ENCODE data around the gene POU3F3. TPM values are rescaled to one million over a fixed set of nuclear protein-coding genes. Genes with fewer than 3 reads are reported as not detected.
A peak's percentile ranks its signal among the peaks of the same experiment; 100 is the strongest.

The POU3F3 gene
- total RNA-seq, 2 experiments from 2014 or later = not detected

DNA sequence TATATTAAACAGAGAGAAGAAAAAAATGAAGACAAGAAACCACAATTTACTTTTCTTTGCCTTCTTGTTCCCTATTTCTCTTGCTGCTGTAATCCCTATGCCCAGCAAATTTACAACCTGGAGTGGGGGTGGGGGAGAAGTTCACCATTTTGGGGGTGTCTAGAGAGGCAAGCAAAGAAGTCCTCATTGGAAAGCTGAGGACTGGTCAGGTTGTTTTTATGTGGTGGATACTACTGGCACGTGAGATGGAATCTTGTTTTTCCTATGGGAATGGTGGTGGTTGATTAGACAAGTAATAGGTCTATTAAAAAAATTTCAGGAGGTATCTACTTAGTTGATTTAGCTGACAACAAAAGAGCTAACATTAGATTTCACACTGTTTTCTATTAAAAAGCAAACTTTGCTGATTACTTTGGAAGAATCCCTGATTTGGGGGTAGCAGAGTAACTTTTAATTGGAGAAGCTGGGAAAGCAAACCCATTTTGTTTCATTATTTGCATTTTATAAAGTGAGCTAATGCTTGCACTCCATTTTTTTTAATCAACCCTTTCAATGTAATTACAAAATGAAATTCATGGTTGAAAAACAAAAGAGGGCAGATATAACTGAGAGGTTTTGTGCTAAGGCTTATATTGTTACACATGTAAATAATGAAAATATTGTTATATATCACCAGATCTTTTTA, 6.0 kb downstream of the POU3F3 start:
- H3K9me3 Mint-ChIP-seq (ENCODE audit: low read depth) = no peaks in the 10 kb centered on the region
- peaks cover 4% of the 10 kb centered on the region for H3K36me3 Mint-ChIP-seq
- H3K4me3 Mint-ChIP-seq = no peak overlapping the region
- H3K27me3 Mint-ChIP-seq = peaks cover 78% of the 10 kb centered on the region
- H3K27ac Mint-ChIP-seq = no peak overlapping the region
- CTCF ChIA-PET = interaction anchor here (1.5 kb wide), 1 partner anchor 10 kb away, joined by 5 read pairs; no protein-coding TSS in a partner anchor
- H3K4me1 Mint-ChIP-seq = peaks cover 11% of the 10 kb centered on the region
- DNase-seq = no peak
- no peak for ATAC-seq

- Mint-ChIP-seq H3K36me3 (peaks cover 4% of the 10 kb centered on the region), H3K27ac (no peak overlapping the region), H3K9me3 (ENCODE audit: low read depth) (no peaks in the 10 kb centered on the region), H3K4me3 (no peak overlapping the region), H3K27me3 (peaks cover 83% of the 10 kb centered on the region), H3K4me1 (peaks cover 11% of the 10 kb centered on the region)
- CTCF ChIA-PET = interaction anchor here (1.5 kb wide), 1 partner anchor 11 kb away, joined by 5 read pairs; no protein-coding TSS in a partner anchor
- ATAC-seq (no peak), DNase-seq (no peak)
These were observed 6.5 kb downstream of the POU3F3 start for GRCh38 chr2:104860451-104860790.

DNA sequence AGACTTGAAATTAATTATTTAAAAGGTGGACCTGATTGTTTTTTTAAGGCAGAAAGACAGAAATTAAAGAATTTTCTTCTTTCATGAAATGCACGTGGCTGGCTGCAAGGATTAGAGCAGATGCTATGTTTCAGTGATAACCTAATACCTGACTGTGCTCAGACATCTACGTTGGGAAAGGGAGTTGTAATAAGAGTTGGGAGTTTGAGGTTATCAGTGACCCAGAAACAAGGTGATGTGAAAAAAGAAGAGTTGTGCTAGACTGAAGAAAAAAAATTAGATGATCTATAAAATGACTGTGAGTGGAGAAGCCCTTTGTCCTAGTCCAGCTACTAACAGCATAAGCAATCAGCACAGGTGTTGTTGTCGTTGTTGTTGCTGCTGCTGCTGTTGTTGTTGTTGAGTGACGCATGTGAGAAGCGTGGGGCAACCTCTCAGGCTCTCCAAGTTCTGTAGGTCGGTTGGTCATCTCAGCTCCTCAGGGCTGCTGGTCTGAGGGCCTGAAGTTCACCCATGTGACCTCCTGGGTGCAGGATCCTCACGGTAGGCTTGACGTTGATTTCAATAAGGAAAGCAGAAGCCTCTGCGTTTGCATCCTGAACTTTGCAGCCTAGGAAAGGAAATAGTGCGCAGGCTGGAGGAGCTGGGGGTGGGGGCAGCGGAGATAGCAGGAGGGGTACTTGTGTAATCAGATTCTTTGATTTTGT, 7.6 kb downstream of the POU3F3 start:
- Mint-ChIP-seq H3K36me3 (peaks cover 4% of the 10 kb centered on the region), H3K27ac (no peak overlapping the region), H3K4me3 (no peak overlapping the region), H3K4me1 (peaks cover 9% of the 10 kb centered on the region), H3K9me3 (ENCODE audit: low read depth) (no peaks in the 10 kb centered on the region), H3K27me3 (peaks cover 90% of the 10 kb centered on the region)
- DNase-seq = no peak
- ATAC-seq = no peak
- CTCF ChIA-PET = interaction anchor here (0.7 to 1.5 kb wide), 3 partner anchors 12 to 375 kb away, joined by 3 to 5 read pairs (median 3); no protein-coding TSS in a partner anchor

DNA sequence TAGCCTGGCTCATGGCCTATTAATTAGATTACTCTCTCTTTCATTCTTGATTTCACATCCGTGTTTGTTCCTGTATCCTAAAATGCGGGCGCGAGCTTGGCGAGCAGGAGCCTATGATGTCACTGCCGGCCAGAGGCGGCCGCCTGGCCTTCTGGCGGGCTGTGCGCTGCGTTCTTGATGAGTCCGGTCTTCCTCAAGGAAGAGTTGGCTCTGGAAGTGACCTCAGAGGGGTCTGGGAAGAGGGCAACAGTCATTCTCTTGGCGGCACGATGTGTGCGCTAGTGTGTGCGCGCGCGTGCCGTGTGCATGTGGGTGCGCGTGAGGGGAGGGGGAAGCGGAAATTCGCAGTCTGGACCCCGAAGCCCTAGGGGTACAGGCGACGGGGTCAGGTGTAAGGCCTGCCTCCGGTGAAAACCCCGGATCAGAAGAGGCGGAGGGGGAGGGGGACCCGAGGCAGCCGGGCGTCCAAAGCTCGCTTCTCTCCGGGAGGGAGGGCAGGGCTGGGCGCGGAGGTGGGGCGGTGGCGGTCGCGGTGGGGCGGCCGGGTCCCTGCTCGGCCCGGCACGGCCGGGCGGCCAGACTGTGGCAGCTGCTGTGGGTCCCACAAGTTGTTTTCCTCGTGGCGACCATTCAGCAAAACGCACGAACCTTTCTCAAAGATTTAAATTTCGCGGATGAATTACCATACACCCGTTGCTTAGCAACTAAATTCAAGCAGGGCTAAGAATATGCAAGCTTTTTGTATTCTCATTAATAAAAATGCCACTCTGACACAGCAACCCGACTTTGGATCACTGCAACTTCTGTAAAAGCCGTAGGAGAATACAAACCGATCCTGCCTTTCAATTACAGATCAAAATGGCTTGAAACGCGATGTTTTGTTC, 8.4 kb downstream of the POU3F3 start:
- H3K27me3 Mint-ChIP-seq = peaks cover 90% of the 10 kb centered on the region
- CTCF ChIA-PET = interaction anchor here (1.1 kb wide), 1 partner anchor 13 kb away, joined by 3 read pairs; no protein-coding TSS in a partner anchor
- no peak for ATAC-seq
- peaks cover 2% of the 10 kb centered on the region for H3K36me3 Mint-ChIP-seq
- H3K4me1 Mint-ChIP-seq = peaks cover 5% of the 10 kb centered on the region
- peak overlapping the region; percentile 14 for H3K27ac Mint-ChIP-seq
- H3K4me3 Mint-ChIP-seq = no peak overlapping the region
- H3K9me3 Mint-ChIP-seq (ENCODE audit: low read depth) = no peaks in the 10 kb centered on the region
- no peak for DNase-seq

GRCh38 chr2:104863146-104863467, 9.2 kb downstream of the POU3F3 start:
- CTCF ChIA-PET = interaction anchor here (1.1 kb wide), 1 partner anchor 13 kb away, joined by 3 read pairs; no protein-coding TSS in a partner anchor
- H3K9me3 Mint-ChIP-seq (ENCODE audit: low read depth) = no peaks in the 10 kb centered on the region
- H3K27me3 Mint-ChIP-seq = peaks cover 91% of the 10 kb centered on the region
- DNase-seq = no peak
- peaks cover 1% of the 10 kb centered on the region for H3K4me1 Mint-ChIP-seq
- no peak overlapping the region for H3K4me3 Mint-ChIP-seq
- peaks cover 2% of the 10 kb centered on the region for H3K36me3 Mint-ChIP-seq
- H3K27ac Mint-ChIP-seq = no peak overlapping the region
- ATAC-seq = no peak

- no peak for DNase-seq
- ATAC-seq = no peak
- no peaks in the 10 kb centered on the region for H3K36me3 Mint-ChIP-seq
- CTCF ChIA-PET = no interaction called here
- H3K4me3 Mint-ChIP-seq = no peak overlapping the region
- no peaks in the 10 kb centered on the region for H3K9me3 Mint-ChIP-seq (ENCODE audit: low read depth)
- H3K27ac Mint-ChIP-seq = no peak overlapping the region
- H3K27me3 Mint-ChIP-seq = peaks cover 91% of the 10 kb centered on the region
- no peaks in the 10 kb centered on the region for H3K4me1 Mint-ChIP-seq
These were observed 9.8 kb downstream of the POU3F3 start for GRCh38 chr2:104863468-104864279.

DNA sequence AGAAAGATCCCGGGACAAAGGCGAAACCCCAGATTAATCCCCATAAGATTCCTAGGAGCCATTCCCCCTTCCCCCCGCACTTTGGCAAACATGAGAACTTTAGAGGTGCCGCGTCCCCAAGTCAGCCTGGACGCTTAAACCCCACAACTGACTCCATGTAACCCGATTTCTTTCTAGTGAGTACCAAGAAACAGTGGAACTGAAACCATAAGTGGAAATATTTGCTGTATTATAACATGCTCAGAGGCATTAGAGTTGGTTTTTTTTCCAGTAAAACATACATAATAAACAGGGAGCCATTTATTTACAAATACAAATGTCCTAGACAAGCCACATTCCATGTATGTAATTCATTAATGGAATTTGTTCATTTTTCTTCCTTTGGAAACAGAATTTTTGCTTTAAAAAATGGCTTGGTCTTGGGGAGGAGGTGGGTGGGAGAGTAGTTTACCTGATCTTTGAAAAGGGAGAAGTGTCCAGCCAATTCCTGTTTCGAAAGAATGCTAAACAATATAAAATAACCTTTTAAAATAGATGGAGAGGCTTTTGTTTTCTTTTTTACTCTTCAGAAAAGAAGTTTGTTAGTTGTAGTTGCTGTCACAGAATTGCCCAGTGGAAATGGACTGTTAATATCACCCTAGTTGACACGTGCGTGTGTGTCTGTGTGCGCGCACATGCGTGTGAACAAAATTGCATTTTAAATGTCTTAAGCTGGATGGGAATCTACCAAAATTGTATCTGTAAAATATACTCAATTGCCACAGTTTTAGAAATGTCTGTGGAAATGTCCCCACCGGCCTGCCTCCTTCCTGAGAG, 10.6 kb downstream of the POU3F3 start:
- ATAC-seq = no peak

GRCh38 chr2:104865096-104865470, 11.2 kb downstream of the POU3F3 start:
- no peaks in the 10 kb centered on the region for H3K36me3 Mint-ChIP-seq
- H3K4me3 Mint-ChIP-seq = no peak overlapping the region
- H3K9me3 Mint-ChIP-seq (ENCODE audit: low read depth) = no peaks in the 10 kb centered on the region
- CTCF ChIA-PET = no interaction called here
- H3K27ac Mint-ChIP-seq = no peak overlapping the region
- H3K4me1 Mint-ChIP-seq = no peaks in the 10 kb centered on the region
- DNase-seq (no peak), ATAC-seq (no peak)
- peaks cover 90% of the 10 kb centered on the region for H3K27me3 Mint-ChIP-seq

More for the DNA sequence above, 10.6 kb downstream of the POU3F3 start:
- Mint-ChIP-seq H3K27me3 (peaks cover 91% of the 10 kb centered on the region), H3K4me3 (no peak overlapping the region), H3K36me3 (no peaks in the 10 kb centered on the region), H3K9me3 (ENCODE audit: low read depth) (no peaks in the 10 kb centered on the region), H3K4me1 (no peaks in the 10 kb centered on the region), H3K27ac (peak overlapping the region; percentile 50)
- no peak for DNase-seq
- CTCF ChIA-PET = no interaction called here

- H3K9me3 Mint-ChIP-seq (ENCODE audit: low read depth) = no peaks in the 10 kb centered on the region
- ATAC-seq = no peak
- H3K4me1 Mint-ChIP-seq = no peaks in the 10 kb centered on the region
- H3K27me3 Mint-ChIP-seq = peaks cover 94% of the 10 kb centered on the region
- no peak overlapping the region for H3K4me3 Mint-ChIP-seq
- no peak overlapping the region for H3K27ac Mint-ChIP-seq
- DNase-seq = no peak
- H3K36me3 Mint-ChIP-seq = no peaks in the 10 kb centered on the region
- CTCF ChIA-PET = interaction anchor here (1.1 kb wide), 1 partner anchor 20 kb away, joined by 4 read pairs; no protein-coding TSS in a partner anchor
These were observed 12.4 kb downstream of the POU3F3 start for GRCh38 chr2:104866122-104866864.

- H3K36me3 Mint-ChIP-seq = no peaks in the 10 kb centered on the region
- DNase-seq (no peak), ATAC-seq (no peak)
- no peak overlapping the region for H3K4me3 Mint-ChIP-seq
- peaks cover 94% of the 10 kb centered on the region for H3K27me3 Mint-ChIP-seq
- CTCF ChIA-PET = interaction anchor here (1.1 to 1.5 kb wide), 2 partner anchors 17 to 20 kb away, joined by 4 read pairs; no protein-coding TSS in a partner anchor
- no peak overlapping the region for H3K27ac Mint-ChIP-seq
- H3K4me1 Mint-ChIP-seq = peaks cover 5% of the 10 kb centered on the region
- no peaks in the 10 kb centered on the region for H3K9me3 Mint-ChIP-seq (ENCODE audit: low read depth)
These were observed 13.2 kb downstream of the POU3F3 start for GRCh38 chr2:104866883-104867812.

All from activated CD8-positive, alpha-beta memory T cell treated with anti-CD3 and anti-CD28 coated beads, Interleukin-2, amount 10 ng/mL, durations not matched to agents 7 days and 5 days (primary cell).